HL-60/S4 treated with retinoic acid at 250 ng/mL for 4 days and 3 days (cell line): Measurements from ENCODE around the gene CCNA1.

Experiments
- in situ Hi-C: fragments of 300-500 bp; cut with MboI; formaldehyde crosslinking; loops from 2 replicates; pipeline ENCODE4 v1.7.0; 2022; ENCODE audit warnings: low sequenced_read_pairs

Gene CCNA1

DNA sequence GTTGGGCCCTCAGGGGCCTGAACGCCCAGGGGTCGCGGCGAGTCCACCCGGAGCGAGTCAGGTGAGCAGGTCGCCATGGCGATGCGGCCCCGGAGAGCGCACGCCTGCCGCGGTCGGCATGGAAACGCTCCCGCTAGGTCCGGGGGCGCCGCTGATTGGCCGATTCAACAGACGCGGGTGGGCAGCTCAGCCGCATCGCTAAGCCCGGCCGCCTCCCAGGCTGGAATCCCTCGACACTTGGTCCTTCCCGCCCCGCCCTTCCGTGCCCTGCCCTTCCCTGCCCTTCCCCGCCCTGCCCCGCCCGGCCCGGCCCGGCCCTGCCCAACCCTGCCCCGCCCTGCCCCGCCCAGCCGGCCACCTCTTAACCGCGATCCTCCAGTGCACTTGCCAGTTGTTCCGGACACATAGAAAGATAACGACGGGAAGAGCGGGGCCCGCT lies at the start of gene CCNA1:
Gene CCNA1 (plus strand): TSS at position 390 of the 439 bp plus-strand sequence. CDS start 562 bp downstream, outside the sequence.
- in situ Hi-C loops: no loop called here

- in situ Hi-C loops: no loop called here
Observed at GRCh38 chr13:36385489-36385888, 46.8 kb upstream of the CCNA1 start.

- in situ Hi-C loops: no loop called here
Observed at GRCh38 chr13:36395280-36395679, 37.0 kb upstream of the CCNA1 start.

- in situ Hi-C loops: no loop called here
Observed at GRCh38 chr13:36405151-36405550, 27.1 kb upstream of the CCNA1 start.

DNA sequence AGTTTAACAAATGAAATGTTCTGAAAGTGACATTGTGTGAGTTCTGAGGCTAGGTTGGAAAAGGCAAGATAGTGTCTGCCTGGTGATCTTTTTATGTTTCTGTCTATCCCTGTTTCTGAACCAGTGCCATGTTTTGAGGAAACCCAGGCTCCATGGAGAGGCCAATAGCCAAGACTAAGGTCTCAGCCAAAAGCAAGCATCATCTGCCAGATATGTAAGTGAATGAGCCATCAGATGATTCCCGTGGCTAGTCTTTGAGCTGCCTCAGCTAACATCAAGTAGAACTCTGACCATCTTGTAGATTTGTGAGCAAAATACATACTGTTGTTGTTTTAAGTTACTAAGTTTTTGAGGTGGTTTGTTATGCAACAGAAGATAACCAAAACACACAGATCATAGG lies 19.6 kb upstream of the CCNA1 start:
- in situ Hi-C loops: no loop called here

DNA sequence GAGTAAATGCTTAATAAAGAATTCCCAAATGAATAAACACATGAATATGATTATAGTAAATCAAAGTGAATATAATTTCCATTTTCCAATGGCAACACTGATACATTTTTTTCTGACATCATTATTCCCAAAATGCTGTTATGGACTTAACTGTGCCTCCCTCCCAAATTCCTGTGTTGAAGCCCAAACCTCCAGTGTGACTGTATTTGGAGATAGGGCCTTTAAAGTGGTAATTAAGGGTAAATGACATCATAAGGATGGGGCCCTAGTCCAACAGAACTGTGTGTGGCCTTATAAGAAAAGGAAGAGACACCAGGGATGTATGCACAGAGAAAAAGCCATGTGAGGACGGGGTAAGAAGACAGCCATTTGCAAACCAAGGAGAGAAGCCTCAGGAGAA lies 19.1 kb upstream of the CCNA1 start:
- in situ Hi-C loops: no loop called here

DNA sequence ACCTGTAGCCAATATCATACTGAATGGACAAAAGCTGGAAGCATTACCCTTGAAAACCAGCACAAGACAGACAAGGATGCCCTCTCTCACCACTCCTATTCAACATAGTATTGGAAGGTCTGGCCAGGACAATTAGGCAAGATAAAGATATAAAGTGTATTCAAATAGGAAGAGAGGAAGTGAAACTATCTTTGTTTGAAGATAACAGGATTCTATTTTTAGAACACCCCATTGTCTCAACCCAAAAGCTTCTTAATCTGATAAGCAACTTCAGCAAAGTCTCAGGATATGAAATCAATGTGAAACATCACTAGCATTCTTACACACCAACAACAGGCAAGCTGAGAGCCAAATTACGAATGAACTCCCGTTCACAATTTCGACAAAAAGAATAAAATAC lies 17.8 kb upstream of the CCNA1 start:
- in situ Hi-C loops: no loop called here

DNA sequence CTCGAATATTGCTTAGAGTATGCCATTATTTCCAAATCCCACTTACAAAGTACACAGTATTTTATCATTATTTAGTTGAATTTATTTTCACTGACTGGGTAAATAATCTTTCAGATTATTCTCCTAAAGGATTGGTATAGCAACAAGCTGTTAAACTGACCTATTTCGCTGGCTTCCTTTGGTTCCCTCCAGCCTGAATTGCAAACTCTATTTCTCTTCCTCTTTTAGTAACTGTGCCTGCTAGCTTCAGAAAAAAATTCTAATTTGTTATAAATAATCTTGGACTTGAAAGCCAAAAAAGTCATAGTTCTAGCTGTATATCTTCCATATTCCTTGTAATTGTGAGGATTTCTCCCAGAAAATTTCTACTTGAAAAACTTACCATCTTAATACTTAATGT lies 15.0 kb upstream of the CCNA1 start:
- in situ Hi-C loops: no loop called here

DNA sequence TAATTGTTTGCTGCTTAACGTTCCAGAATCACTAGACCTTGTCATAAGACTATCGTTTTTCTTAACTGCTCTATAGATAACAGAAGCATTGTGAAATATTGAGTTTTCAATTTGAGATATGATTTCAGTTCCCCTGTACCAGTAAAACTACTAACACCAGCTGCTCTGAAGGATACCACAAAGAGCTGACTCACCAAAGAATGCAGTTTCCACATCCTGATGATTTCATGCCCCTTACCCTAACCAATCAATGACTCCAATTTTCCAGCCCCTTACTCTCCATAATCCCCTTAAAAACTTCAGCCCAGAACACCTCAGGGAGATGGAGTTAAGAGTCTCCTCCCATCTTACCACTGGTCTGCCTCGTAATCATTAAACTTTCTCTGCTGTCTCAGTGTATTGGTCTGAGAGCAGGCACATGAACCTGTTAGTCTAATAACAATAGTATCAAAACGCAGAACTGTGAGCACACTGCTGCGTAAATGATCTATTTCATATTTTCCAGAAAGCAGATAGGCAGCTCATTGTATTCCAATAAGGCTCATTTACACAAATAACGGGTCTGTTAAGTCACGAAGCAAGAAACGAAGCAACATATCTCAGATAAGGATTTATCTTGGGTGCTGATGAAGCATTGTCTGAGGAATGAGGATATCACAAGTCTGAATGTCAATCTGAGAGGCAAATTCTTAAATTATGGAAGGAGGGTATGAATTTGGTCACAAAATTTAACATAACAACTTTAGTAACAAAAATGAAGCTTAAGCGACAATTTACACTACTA lies 14.1 kb upstream of the CCNA1 start:
- in situ Hi-C loops: no loop called here

- in situ Hi-C loops: no loop called here
Observed at GRCh38 chr13:36420437-36420891, 11.8 kb upstream of the CCNA1 start.

GRCh38 chr13:36421447-36421846 lies 10.8 kb upstream of the CCNA1 start:
- in situ Hi-C loops: no loop called here

- in situ Hi-C loops: no loop called here
Observed at GRCh38 chr13:36428086-36428485, 4.2 kb upstream of the CCNA1 start.

DNA sequence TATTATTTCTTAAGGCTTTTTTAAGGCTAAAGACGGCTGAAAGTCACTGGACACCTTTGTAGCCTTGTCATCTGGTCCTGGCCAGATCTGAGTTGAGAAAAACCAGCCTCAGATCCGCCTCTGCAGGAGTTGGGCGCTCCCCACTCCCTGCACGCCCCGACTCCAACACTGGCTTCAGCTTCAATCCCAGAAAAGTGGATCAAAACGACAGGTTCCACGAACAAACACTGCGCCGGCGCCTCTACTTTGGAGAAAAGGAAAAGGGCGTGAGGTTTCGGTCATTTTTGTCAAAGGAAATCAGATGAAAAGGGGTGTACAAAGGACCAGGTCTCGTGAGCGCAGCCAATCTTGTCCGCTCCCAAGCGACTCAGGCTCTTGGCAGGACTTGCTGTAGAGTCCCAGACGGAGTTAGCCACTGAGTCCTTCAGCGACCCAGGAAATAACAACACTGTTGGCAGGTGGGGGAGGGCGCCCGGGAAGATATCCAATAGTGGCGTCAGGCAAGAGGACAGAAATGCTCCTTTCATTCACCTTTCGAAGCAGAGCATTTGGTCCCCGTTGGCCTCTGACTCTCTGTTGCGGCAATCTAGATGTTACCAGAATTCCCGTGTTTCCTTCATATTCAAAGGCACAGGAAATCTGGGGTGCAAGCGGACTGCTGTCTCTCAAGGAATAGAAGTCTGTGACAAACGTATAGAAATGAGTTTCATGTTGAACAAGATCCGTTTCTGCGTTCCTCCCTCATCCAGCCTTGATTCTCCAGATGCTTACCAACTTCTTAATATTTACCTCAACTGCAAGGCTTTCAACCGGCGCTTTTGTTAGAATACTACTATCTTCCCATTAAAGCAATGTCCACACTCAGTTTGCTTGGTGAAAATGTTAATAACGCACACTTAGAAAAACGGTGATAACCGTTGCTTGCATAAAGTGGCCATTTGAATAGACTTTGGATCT lies 1.8 kb upstream of the CCNA1 start:
- in situ Hi-C loops: no loop called here

GRCh38 chr13:36431204-36432105 lies 840 bp upstream of the CCNA1 start:
- in situ Hi-C loops: no loop called here

GRCh38 chr13:36436811-36437210 lies 4.5 kb downstream of the CCNA1 start:
- in situ Hi-C loops: no loop called here

DNA sequence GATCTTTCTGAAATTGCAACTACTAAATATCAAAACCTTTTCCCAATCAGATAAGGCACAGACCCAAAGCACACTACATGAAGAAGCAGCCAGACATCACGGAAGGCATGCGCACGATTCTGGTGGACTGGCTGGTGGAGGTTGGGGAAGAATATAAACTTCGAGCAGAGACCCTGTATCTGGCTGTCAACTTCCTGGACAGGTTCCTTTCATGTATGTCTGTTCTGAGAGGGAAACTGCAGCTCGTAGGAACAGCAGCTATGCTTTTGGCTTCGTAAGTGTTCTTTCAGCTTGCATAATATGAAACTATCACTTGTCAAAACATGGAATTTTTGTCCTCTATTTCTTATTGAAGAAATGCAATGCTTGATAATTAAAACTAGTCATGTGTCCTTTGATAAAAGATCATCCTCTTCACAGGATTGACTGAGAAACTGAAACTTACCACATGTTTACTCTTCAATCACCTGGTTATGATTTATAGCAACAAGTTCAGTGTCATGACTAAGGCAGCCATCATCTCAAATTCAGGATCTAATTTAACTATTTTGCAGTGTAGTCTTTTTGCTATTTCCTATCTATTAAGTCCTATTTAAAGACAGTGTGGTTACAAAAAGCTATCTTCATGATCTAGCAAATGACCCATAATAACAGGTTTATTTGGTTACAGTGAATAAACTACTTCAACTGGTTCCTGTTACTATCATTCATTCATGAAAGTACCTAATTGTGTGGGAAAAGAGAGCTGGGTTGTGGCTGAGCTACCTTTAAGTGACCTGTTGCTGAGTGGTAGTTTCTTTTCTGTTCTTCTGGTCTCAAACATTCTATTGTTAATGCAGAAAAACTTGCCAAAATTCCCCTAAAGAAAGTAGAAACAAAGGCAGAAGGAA lies 6.5 kb downstream of the CCNA1 start:
- in situ Hi-C loops: no loop called here

- in situ Hi-C loops: no loop called here
Observed at GRCh38 chr13:36445278-36445677, 13.0 kb downstream of the CCNA1 start.

- in situ Hi-C loops: no loop called here
Observed at GRCh38 chr13:36445891-36446351, 13.6 kb downstream of the CCNA1 start.

GRCh38 chr13:36447501-36447900 lies 15.2 kb downstream of the CCNA1 start:
- in situ Hi-C loops: no loop called here

GRCh38 chr13:36450534-36450933 lies 18.2 kb downstream of the CCNA1 start:
- in situ Hi-C loops: no loop called here
